CD14-positive monocyte (primary cell): Measurements from ENCODE around the gene ZC3H7A. TPM values are rescaled to one million over a fixed set of nuclear protein-coding genes. Genes with fewer than 3 reads are reported as not detected.

ENCODE experiments used
- DNase-seq, 3 donors: peaks; one replicate each; pipeline ENCODE4 v3.0.0-alpha.2; 2011 to 2022
- H2AFZ ChIP-seq: 2 replicates; pipeline ENCODE4 v1.6.0; 2012; ENCODE audit warnings: mild to moderate bottlenecking, low read depth, low read length, inconsistent platforms; ENCODE audit not compliant: insufficient read depth, poor library complexity, severe bottlenecking
- H3K27ac ChIP-seq, 2 donors: 1 replicate in 1 of 2; 2 replicates in 1 of 2; pipeline ENCODE4 v1.5.1; 2012 to 2013; ENCODE audit warnings: low read length in 2 of 2, control low read depth in 1 of 2, inconsistent platforms in 1 of 2, low read depth in 1 of 2, mild to moderate bottlenecking in 1 of 2
- H3K27me3 ChIP-seq, 2 donors: one replicate each; pipeline versions ENCODE4 v1.6.0 to v1.6.1; 2011 to 2013; ENCODE audit warnings: low read length in 2 of 2; ENCODE audit not compliant: control insufficient read depth in 2 of 2, insufficient read depth in 2 of 2
- H3K36me3 ChIP-seq, 2 donors: replicated peaks in 1 of 2; 1 replicate in 1 of 2; 2 replicates in 1 of 2; pipeline versions ENCODE4 v1.5.1 to v1.6.1; 2012 to 2013; ENCODE audit warnings: low read length in 2 of 2, control low read depth in 1 of 2, inconsistent platforms in 1 of 2, mild to moderate bottlenecking in 1 of 2; ENCODE audit not compliant: insufficient read depth in 2 of 2, control insufficient read depth in 1 of 2
- H3K4me1 ChIP-seq, 2 donors: 1 replicate in 1 of 2; 2 replicates in 1 of 2; pipeline versions ENCODE4 v1.5.1 to v1.6.1; 2012 to 2013; ENCODE audit warnings: low read length in 2 of 2, control low read depth in 1 of 2, inconsistent platforms in 1 of 2, mild to moderate bottlenecking in 1 of 2, moderate library complexity in 1 of 2; ENCODE audit not compliant: insufficient read depth in 2 of 2, control insufficient read depth in 1 of 2
- H3K4me2 ChIP-seq: replicated peaks from 2 replicates; pipeline ENCODE3; 2012; ENCODE audit warnings: low read length, moderate library complexity, mild to moderate bottlenecking; ENCODE audit not compliant: poor library complexity, severe bottlenecking; ENCODE audit errors: extremely low read depth
- H3K4me3 ChIP-seq, 3 experiments: fragments of 200-600 bp in 1 of 3; sonication (generic) in 1 of 3; replicated peaks in 1 of 3; 1 replicate in 2 of 3; 2 replicates in 1 of 3; pipeline ENCODE4 v1.5.1; 2011 to 2013; ENCODE audit warnings: low read length in 3 of 3, mild to moderate bottlenecking in 3 of 3, control low read depth in 2 of 3, low read depth in 2 of 3, inconsistent platforms in 1 of 3, moderate library complexity in 1 of 3
- H3K79me2 ChIP-seq: 2 replicates; pipeline ENCODE4 v1.6.0; 2012; ENCODE audit warnings: mild to moderate bottlenecking, control low read depth, inconsistent platforms, low read length, moderate library complexity; ENCODE audit not compliant: insufficient read depth
- H3K9ac ChIP-seq: 2 replicates; pipeline ENCODE4 v1.6.0; 2017; ENCODE audit warnings: low read length, mild to moderate bottlenecking; ENCODE audit not compliant: insufficient read depth, poor library complexity, severe bottlenecking
- H3K9me3 ChIP-seq, 2 donors: replicated peaks in 1 of 2; 1 replicate in 1 of 2; 2 replicates in 1 of 2; pipeline versions ENCODE4 v1.5.1 to v1.6.1; 2012 to 2013; ENCODE audit warnings: low read length in 2 of 2, control low read depth in 1 of 2; ENCODE audit not compliant: control insufficient read depth in 1 of 2, insufficient read depth in 1 of 2
- H4K20me1 ChIP-seq: 2 replicates; pipeline ENCODE4 v1.6.0; 2012; ENCODE audit warnings: mild to moderate bottlenecking, low read length, control low read depth, moderate library complexity; ENCODE audit not compliant: insufficient read depth
- H3K27ac Mint-ChIP-seq, 7 donors: one replicate each; pipeline ENCODE4 v1.8.0; 2020; ENCODE audit warnings: mild to moderate bottlenecking in 7 of 7, mixed read lengths in 7 of 7, moderate library complexity in 6 of 7, inconsistent platforms in 2 of 7
- H3K27me3 Mint-ChIP-seq, 3 donors: one replicate each; pipeline ENCODE4 v1.8.0; 2021 to 2022; ENCODE audit warnings: low read depth in 3 of 3, mild to moderate bottlenecking in 3 of 3, mixed read lengths in 3 of 3, moderate library complexity in 3 of 3, inconsistent platforms in 1 of 3
- H3K36me3 Mint-ChIP-seq, 2 donors: one replicate each; pipeline ENCODE4 v1.8.0; 2020; ENCODE audit warnings: mixed read lengths in 2 of 2, inconsistent platforms in 1 of 2, mild to moderate bottlenecking in 1 of 2
- H3K4me1 Mint-ChIP-seq: one replicate; pipeline ENCODE4 v1.8.0; 2020; ENCODE audit warnings: mild to moderate bottlenecking, mixed read lengths
- H3K4me3 Mint-ChIP-seq, 2 donors: one replicate each; pipeline ENCODE4 v1.8.0; 2020; ENCODE audit warnings: mild to moderate bottlenecking in 2 of 2, mixed read lengths in 2 of 2, moderate library complexity in 1 of 2
- H3K9me3 Mint-ChIP-seq, 7 donors: one replicate each; pipeline ENCODE4 v1.8.0; 2020 to 2022; ENCODE audit warnings: mixed read lengths in 7 of 7, mild to moderate bottlenecking in 6 of 7, moderate library complexity in 6 of 7, inconsistent platforms in 2 of 7
- WGBS: methylation state at CpG from one replicate; pipeline ENCODE4 v1.1.5; 2013; ENCODE audit warnings: missing lambda C conversion rate; ENCODE audit not compliant: insufficient coverage; 5-methylcytosine and 5-hydroxymethylcytosine counted together
- intact Hi-C, 2 donors: fragments of 100-400 bp; cut with micrococcal nuclease; formaldehyde crosslinking; loops; one replicate each; pipeline versions ENCODE4 v1.15.0 to v1.15.1; 2023
- polyA plus RNA-seq, 3 donors: library from polyadenylated mRNA; depleted of rRNA in 1 of 3; unstranded in 2 of 3; stranded (reverse) in 1 of 3; fragments of 300-500 nt in 2 of 3; fragments of >200 nt in 1 of 3; fragmentation: Illumina TruSeq in 2 of 3; gene quantifications; 1 replicate in 2 of 3; 2 replicates in 1 of 3; pipeline ENCODE4 v1.2.3, GENCODE V29; 2012 to 2021
- TF ChIP-seq, protein P1 (sequence below): fragments of 200-600 bp; IDR thresholded peaks from one replicate; pipeline ENCODE4 v1.8.0; 2022; ENCODE audit warnings: antibody characterized with exemption, mild to moderate bottlenecking

Gene ZC3H7A
- polyA plus RNA-seq, 3 donors: 22.6 to 62.0 (median 27.5) TPM

DNA sequence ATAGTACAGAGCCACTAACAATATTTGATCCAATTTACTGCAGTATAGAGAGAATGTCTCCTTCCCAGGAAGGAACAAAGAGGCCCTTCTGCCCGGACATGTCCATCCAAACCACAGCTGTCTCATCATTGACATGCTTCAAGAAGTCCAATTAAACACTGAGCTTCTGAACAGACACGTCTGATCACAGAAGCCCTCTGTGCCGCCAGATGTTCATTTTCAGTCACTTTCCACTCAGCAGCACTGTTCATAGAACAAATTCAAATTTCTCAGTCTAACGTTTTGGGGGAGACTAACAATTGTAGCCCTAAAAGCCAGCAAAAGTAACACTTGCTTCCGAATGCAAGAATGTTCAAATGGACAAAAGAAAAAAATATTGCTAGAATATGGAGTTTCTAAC is 15.3 kb downstream of the ZC3H7A start:
- Histone ChIP-seq H3K79me2 (peaks cover 94% of the 10 kb centered on the region), H3K27me3 (no peaks in the 10 kb centered on the region), H4K20me1 (peaks cover 75% of the 10 kb centered on the region), H3K4me2 (no peak overlapping the region), H3K4me1 (peaks cover 23 to 29% of the 10 kb centered on the region in 2 donors), H3K4me3 (no peak overlapping the region), H3K9me3 (no peaks in the 10 kb centered on the region), H3K27ac (peak overlapping the region in 1 of 2 donors; percentile 89), H2AFZ (no peak overlapping the region), H3K36me3 (peaks cover 35 to 51% of the 10 kb centered on the region in 2 donors), H3K9ac (no peak overlapping the region)
- Mint-ChIP-seq H3K4me1 (peaks cover 27% of the 10 kb centered on the region), H3K4me3 (no peak overlapping the region), H3K27me3 (no peaks in the 10 kb centered on the region), H3K27ac (peak overlapping the region in 6 of 7 donors; percentile 3 to 74 (median 38)), H3K9me3 (no peaks in the 10 kb centered on the region), H3K36me3 (peaks cover 31 to 48% of the 10 kb centered on the region in 2 donors)
- TF ChIP-seq, protein P1, sequence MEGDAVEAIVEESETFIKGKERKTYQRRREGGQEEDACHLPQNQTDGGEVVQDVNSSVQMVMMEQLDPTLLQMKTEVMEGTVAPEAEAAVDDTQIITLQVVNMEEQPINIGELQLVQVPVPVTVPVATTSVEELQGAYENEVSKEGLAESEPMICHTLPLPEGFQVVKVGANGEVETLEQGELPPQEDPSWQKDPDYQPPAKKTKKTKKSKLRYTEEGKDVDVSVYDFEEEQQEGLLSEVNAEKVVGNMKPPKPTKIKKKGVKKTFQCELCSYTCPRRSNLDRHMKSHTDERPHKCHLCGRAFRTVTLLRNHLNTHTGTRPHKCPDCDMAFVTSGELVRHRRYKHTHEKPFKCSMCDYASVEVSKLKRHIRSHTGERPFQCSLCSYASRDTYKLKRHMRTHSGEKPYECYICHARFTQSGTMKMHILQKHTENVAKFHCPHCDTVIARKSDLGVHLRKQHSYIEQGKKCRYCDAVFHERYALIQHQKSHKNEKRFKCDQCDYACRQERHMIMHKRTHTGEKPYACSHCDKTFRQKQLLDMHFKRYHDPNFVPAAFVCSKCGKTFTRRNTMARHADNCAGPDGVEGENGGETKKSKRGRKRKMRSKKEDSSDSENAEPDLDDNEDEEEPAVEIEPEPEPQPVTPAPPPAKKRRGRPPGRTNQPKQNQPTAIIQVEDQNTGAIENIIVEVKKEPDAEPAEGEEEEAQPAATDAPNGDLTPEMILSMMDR: no peak
- 17% methylated on average over 1 of the region's 5 CpGs for WGBS
- DNase-seq: no peak
- intact Hi-C loops: loop anchor here in 1 of 2 donors (5.0 kb wide), 1 partner anchor 549 kb away; no protein-coding TSS in a partner anchor

DNA sequence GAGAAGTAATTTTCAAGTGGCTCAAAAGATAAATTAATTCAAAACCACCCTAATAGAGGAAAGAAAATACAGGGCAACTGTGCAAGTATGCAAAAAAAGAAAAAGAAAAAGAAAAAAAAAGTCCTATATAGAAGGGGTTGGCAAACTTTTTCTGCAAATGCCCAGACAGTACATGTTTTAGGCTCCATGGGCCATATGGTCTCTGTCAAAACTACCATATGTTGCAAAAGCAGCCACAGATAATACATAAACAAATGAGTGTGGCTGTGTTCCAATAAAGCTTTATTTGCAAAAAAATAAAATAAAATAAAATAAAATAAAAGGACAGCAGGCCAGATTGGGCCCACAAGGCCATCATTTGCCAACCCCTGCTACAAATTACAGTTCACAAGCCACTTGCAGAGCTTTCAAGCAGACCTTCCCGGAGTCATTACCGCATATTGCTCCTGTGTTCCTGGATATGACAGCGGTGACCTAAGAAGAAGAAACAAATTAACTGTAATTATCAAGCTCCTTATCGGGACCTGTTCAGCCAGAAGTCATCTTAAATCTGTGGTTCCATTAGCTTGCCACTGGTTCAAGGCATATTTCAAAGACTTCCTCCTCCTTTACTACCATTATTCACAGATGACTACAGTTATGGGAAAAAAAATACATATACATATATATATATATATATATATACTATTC is 15.9 kb downstream of the ZC3H7A start:
- TF ChIP-seq, protein P1: no peak
- Histone ChIP-seq H2AFZ (no peak overlapping the region), H3K36me3 (peaks cover 42 to 58% of the 10 kb centered on the region in 2 donors), H3K9ac (no peak overlapping the region), H3K4me1 (peaks cover 23 to 29% of the 10 kb centered on the region in 2 donors), H3K27me3 (no peaks in the 10 kb centered on the region), H3K9me3 (no peaks in the 10 kb centered on the region), H4K20me1 (peaks cover 73% of the 10 kb centered on the region), H3K79me2 (peaks cover 91% of the 10 kb centered on the region), H3K27ac (peak overlapping the region in 1 of 2 donors; percentile 45), H3K4me2 (no peak overlapping the region), H3K4me3 (no peak overlapping the region)
- DNase-seq: no peak
- intact Hi-C loops: loop anchor here in 1 of 2 donors (5.0 kb wide), 1 partner anchor 549 kb away; no protein-coding TSS in a partner anchor
- H3K4me3 Mint-ChIP-seq: no peak overlapping the region
- peaks cover 27% of the 10 kb centered on the region for H3K4me1 Mint-ChIP-seq
- peaks cover 34 to 54% of the 10 kb centered on the region in 2 donors for H3K36me3 Mint-ChIP-seq
- H3K9me3 Mint-ChIP-seq: no peaks in the 10 kb centered on the region
- H3K27me3 Mint-ChIP-seq: no peaks in the 10 kb centered on the region
- no CpG with 5 or more reads among the region's 4 CpGs for WGBS
- peak overlapping the region in 3 of 7 donors; percentile 13 to 30 (median 23) for H3K27ac Mint-ChIP-seq
